ENCODE measurements around the gene WDR19.

WDR19 gene

DNA sequence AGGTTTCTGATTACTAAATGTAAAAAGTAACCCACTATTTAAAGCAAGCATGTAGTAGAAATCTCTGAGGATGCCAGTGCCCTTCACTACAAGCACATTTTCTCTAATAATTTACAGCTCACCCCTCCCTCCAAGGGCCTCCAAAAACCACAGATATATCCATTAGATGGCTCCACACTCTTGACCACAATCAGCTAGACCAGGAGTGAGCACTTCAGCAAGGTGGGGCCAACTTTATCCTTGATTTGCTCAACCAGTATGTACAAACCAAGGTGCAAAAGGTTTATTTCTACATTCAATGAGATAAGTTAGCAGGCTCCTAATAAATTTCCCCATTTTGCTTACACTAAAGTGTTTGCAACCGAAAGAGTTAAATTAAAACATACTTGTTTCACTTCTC is 148.0 kb downstream of the WDR19 start:
- no peak overlapping the region for H2AFZ ChIP-seq (ENCODE audit: low read depth, low read length)
- H4K20me1 ChIP-seq (ENCODE audit: insufficient read depth, low read length): peaks cover 33% of the 10 kb centered on the region; the same call in 1 of the 2 replicates
- H3K4me1 ChIP-seq (ENCODE audit: insufficient read depth, low read length): no peaks in the 10 kb centered on the region
- TF ChIP-seq EZH2 (IDR thresholded peaks at IDR 0.05; ENCODE audit: borderline replicate concordance, low read depth, low read length, severe bottlenecking): no peak
- TF ChIP-seq, protein P1, sequence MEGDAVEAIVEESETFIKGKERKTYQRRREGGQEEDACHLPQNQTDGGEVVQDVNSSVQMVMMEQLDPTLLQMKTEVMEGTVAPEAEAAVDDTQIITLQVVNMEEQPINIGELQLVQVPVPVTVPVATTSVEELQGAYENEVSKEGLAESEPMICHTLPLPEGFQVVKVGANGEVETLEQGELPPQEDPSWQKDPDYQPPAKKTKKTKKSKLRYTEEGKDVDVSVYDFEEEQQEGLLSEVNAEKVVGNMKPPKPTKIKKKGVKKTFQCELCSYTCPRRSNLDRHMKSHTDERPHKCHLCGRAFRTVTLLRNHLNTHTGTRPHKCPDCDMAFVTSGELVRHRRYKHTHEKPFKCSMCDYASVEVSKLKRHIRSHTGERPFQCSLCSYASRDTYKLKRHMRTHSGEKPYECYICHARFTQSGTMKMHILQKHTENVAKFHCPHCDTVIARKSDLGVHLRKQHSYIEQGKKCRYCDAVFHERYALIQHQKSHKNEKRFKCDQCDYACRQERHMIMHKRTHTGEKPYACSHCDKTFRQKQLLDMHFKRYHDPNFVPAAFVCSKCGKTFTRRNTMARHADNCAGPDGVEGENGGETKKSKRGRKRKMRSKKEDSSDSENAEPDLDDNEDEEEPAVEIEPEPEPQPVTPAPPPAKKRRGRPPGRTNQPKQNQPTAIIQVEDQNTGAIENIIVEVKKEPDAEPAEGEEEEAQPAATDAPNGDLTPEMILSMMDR (IDR thresholded peaks at IDR 0.05; ENCODE audit: borderline replicate concordance, extremely low read depth, low read length, poor library complexity, severe bottlenecking): no peak
- no peak overlapping the region for H3K27ac ChIP-seq (ENCODE audit: low read length)
- DNase-seq (no peak), ATAC-seq (ENCODE audit: insufficient read depth, low read depth) (no peak)
- no peak overlapping the region for H3K4me3 ChIP-seq (ENCODE audit: low read depth in 1 of 2, low read length in 2 of 2)
- H3K27me3 ChIP-seq (ENCODE audit: insufficient read depth, low read length, poor library complexity): no peaks in the 10 kb centered on the region
- H3K79me2 ChIP-seq (ENCODE audit: insufficient read depth, low read length): peaks cover 85% of the 10 kb centered on the region
- no peak overlapping the region for H3K9ac ChIP-seq (ENCODE audit: low read depth, low read length)
- peaks cover 33% of the 10 kb centered on the region for H3K36me3 ChIP-seq (ENCODE audit: insufficient read depth, low read length)
- H3K4me2 ChIP-seq (ENCODE audit: insufficient read depth, low read length): no peak overlapping the region
- H3K9me3 ChIP-seq (ENCODE audit: insufficient read depth, low read length, severe bottlenecking): no peaks in the 10 kb centered on the region

DNA sequence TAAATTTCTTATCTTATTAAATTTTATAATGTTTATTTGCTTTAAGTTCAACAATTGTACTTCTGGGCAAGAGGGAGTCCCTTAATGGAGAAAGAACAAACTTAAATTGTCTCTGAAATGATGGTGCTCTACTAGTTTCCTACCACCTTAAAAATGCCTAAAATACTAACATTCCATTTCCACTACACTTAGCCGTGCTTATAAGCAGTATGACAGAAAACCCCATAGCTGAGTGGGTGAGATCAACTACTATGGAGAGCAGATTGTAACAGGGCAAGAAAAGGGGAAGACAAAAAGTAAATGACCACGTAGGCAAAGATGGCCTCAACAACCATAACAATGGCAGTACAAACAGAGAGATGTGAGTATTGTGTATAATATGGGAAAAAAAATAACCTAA is 148.9 kb downstream of the WDR19 start:
- no peak overlapping the region for H3K4me3 ChIP-seq (ENCODE audit: low read depth in 1 of 2, low read length in 2 of 2)
- H2AFZ ChIP-seq (ENCODE audit: low read depth, low read length): no peak overlapping the region
- ATAC-seq (ENCODE audit: insufficient read depth, low read depth): no peak
- H3K9ac ChIP-seq (ENCODE audit: low read depth, low read length): no peak overlapping the region
- DNase-seq: no peak
- H3K27ac ChIP-seq (ENCODE audit: low read length): no peak overlapping the region
- no peaks in the 10 kb centered on the region for H3K9me3 ChIP-seq (ENCODE audit: insufficient read depth, low read length, severe bottlenecking)
- peaks cover 25% of the 10 kb centered on the region for H3K36me3 ChIP-seq (ENCODE audit: insufficient read depth, low read length)
- no peaks in the 10 kb centered on the region for H3K4me1 ChIP-seq (ENCODE audit: insufficient read depth, low read length)
- peaks cover 39% of the 10 kb centered on the region; the same call in 1 of the 2 replicates for H4K20me1 ChIP-seq (ENCODE audit: insufficient read depth, low read length)
- TF ChIP-seq, protein P1 (IDR thresholded peaks at IDR 0.05; ENCODE audit: borderline replicate concordance, extremely low read depth, low read length, poor library complexity, severe bottlenecking): no peak
- TF ChIP-seq EZH2 (IDR thresholded peaks at IDR 0.05; ENCODE audit: borderline replicate concordance, low read depth, low read length, severe bottlenecking): no peak
- no peak overlapping the region for H3K4me2 ChIP-seq (ENCODE audit: insufficient read depth, low read length)
- peaks cover 89% of the 10 kb centered on the region for H3K79me2 ChIP-seq (ENCODE audit: insufficient read depth, low read length)
- no peaks in the 10 kb centered on the region for H3K27me3 ChIP-seq (ENCODE audit: insufficient read depth, low read length, poor library complexity)
